MM.1S (cell line): ENCODE results near the gene PDGFRB.

Experiments used
- DNase-seq: peaks from one replicate; pipeline ENCODE4 v3.0.0-alpha.2; 2015
- H2AFZ ChIP-seq: fragments of 300-600 bp; sonication (generic); 2 replicates; pipeline ENCODE4 v1.6.0; 2016; ENCODE audit warnings: antibody characterized with exemption, low read length
- H3F3A ChIP-seq: fragments of 300-600 bp; sonication (generic); 2 replicates; pipeline ENCODE4 v1.6.1; 2016; ENCODE audit warnings: mild to moderate bottlenecking, antibody characterized with exemption, low read length, moderate library complexity, mixed read lengths; ENCODE audit not compliant: insufficient read depth
- H3K27ac ChIP-seq: fragments of 300-600 bp; sonication (generic); 2 replicates; pipeline ENCODE4 v1.5.1; 2016; ENCODE audit warnings: mild to moderate bottlenecking, low read length
- H3K27me3 ChIP-seq: fragments of 300-600 bp; sonication (generic); replicated peaks from 2 replicates; pipeline ENCODE4 v1.6.0; 2016; ENCODE audit warnings: low read length; ENCODE audit not compliant: insufficient read depth
- H3K36me3 ChIP-seq: fragments of 300-600 bp; sonication (generic); replicated peaks from 2 replicates; pipeline ENCODE4 v1.6.1; 2016; ENCODE audit warnings: mild to moderate bottlenecking, low read length, mixed read lengths; ENCODE audit not compliant: insufficient read depth
- H3K4me1 ChIP-seq: fragments of 300-600 bp; sonication (generic); 2 replicates; pipeline ENCODE4 v1.6.1; 2016; ENCODE audit warnings: low read length, mixed read lengths
- H3K4me2 ChIP-seq: fragments of 300-600 bp; sonication (generic); 2 replicates; pipeline ENCODE4 v1.6.0; 2016; ENCODE audit warnings: low read depth, low read length
- H3K4me3 ChIP-seq: fragments of 300-600 bp; sonication (generic); 2 replicates; pipeline ENCODE4 v1.5.1; 2016; ENCODE audit warnings: low read length, mixed read lengths
- H3K79me2 ChIP-seq: fragments of 300-600 bp; sonication (generic); 2 replicates; pipeline ENCODE4 v1.6.1; 2016; ENCODE audit warnings: mixed run types, low read length, mixed read lengths
- H3K9ac ChIP-seq: fragments of 300-600 bp; sonication (generic); 2 replicates; pipeline ENCODE4 v1.6.1; 2016; ENCODE audit warnings: low read length, mixed read lengths
- H3K9me2 ChIP-seq: fragments of 300-600 bp; sonication (generic); replicated peaks from 2 replicates; pipeline ENCODE4 v1.6.1; 2016; ENCODE audit warnings: mild to moderate bottlenecking, low read length, mixed read lengths; ENCODE audit not compliant: insufficient read depth
- H3K9me3 ChIP-seq: fragments of 300-600 bp; sonication (generic); replicated peaks from 2 replicates; pipeline ENCODE4 v1.6.1; 2016; ENCODE audit warnings: mild to moderate bottlenecking, low read length, mixed read lengths; ENCODE audit not compliant: insufficient read depth
- H4K20me1 ChIP-seq: fragments of 300-600 bp; sonication (generic); 2 replicates; pipeline ENCODE4 v1.6.1; 2016; ENCODE audit warnings: mild to moderate bottlenecking, low read length, moderate library complexity, mixed read lengths; ENCODE audit not compliant: insufficient read depth
- EZH2 ChIP-seq: fragments of 300-600 bp; sonication (generic); optimal IDR thresholded peaks from 2 replicates; pipeline ENCODE3; 2017; ENCODE audit warnings: low read depth, mild to moderate bottlenecking, antibody characterized with exemption, low read length, mixed read lengths
- EZH2phosphoT487 ChIP-seq: fragments of 300-600 bp; sonication (generic); IDR thresholded peaks from 2 replicates; pipeline ENCODE4 v1.6.1; 2018; ENCODE audit warnings: antibody characterized with exemption, low read length
- TF ChIP-seq, protein P1 (sequence below): fragments of 300-600 bp; sonication (generic); IDR thresholded peaks from 2 replicates; pipeline ENCODE4 v1.5.1; 2016; ENCODE audit warnings: antibody characterized with exemption, low read length, mixed read lengths

PDGFRB gene

DNA sequence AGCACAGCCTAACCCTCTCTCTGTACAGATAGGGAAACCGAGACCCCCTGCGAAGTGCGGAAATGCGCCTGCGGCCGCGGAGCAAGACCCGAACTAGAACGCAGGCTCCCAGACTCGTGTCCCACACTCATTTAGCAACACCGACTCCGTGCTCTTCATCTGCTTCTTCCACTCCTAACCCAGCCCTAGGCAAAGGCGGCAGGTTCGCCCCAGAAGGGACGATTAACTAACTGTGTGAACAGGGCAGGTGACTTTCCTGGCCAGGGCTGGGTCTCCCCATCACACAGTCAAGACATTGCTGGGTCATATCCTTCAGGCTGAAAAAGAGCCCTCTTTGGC lies 11.8 kb upstream of the PDGFRB start:
- Histone ChIP-seq H3K27me3 (peaks cover 17% of the 10 kb centered on the region), H4K20me1 (no peaks in the 10 kb centered on the region), H3F3A (no peaks in the 10 kb centered on the region), H3K9me3 (no peaks in the 10 kb centered on the region), H3K9ac (no peak overlapping the region), H3K9me2 (no peaks in the 10 kb centered on the region), H3K4me3 (no peak overlapping the region), H3K4me1 (no peaks in the 10 kb centered on the region), H3K27ac (no peak overlapping the region), H3K4me2 (no peak overlapping the region), H3K79me2 (no peaks in the 10 kb centered on the region), H2AFZ (no peak overlapping the region), H3K36me3 (no peaks in the 10 kb centered on the region)
- TF ChIP-seq EZH2phosphoT487 (no peak), EZH2 (no peak)
- TF ChIP-seq, protein P1, sequence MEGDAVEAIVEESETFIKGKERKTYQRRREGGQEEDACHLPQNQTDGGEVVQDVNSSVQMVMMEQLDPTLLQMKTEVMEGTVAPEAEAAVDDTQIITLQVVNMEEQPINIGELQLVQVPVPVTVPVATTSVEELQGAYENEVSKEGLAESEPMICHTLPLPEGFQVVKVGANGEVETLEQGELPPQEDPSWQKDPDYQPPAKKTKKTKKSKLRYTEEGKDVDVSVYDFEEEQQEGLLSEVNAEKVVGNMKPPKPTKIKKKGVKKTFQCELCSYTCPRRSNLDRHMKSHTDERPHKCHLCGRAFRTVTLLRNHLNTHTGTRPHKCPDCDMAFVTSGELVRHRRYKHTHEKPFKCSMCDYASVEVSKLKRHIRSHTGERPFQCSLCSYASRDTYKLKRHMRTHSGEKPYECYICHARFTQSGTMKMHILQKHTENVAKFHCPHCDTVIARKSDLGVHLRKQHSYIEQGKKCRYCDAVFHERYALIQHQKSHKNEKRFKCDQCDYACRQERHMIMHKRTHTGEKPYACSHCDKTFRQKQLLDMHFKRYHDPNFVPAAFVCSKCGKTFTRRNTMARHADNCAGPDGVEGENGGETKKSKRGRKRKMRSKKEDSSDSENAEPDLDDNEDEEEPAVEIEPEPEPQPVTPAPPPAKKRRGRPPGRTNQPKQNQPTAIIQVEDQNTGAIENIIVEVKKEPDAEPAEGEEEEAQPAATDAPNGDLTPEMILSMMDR: no peak
- no peak for DNase-seq

DNA sequence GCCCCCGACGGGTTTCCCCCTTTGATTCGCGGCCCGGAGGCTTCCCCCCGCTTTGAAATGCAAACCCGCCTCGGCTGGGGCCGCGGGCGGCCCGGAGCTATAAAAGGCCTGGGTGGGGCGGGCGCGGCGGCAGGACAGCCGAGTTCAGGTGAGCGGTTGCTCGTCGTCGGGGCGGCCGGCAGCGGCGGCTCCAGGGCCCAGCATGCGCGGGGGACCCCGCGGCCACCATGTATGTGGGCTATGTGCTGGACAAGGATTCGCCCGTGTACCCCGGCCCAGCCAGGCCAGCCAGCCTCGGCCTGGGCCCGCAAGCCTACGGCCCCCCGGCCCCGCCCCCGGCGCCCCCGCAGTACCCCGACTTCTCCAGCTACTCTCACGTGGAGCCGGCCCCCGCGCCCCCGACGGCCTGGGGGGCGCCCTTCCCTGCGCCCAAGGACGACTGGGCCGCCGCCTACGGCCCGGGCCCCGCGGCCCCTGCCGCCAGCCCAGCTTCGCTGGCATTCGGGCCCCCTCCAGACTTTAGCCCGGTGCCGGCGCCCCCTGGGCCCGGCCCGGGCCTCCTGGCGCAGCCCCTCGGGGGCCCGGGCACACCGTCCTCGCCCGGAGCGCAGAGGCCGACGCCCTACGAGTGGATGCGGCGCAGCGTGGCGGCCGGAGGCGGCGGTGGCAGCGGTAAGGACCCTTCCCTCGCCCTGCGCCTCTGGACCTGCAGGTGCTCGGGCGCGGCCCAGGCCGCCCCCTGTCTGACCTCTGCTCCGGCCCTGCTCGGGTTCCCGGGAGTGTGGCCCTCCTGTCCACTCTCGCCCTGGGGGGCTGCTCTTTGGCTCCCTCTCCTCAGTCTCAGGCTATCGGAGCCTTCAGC lies 11.2 kb upstream of the PDGFRB start, which contains the start of gene CDX1:
Gene CDX1, plus strand, starts transcription at position 129 of the 862 bp plus-strand sequence. Its CDS starts 99 bp downstream, at position 228.
- Histone ChIP-seq H3K9ac (no peak within 1 kb of the TSS), H2AFZ (no peak within 1 kb of the TSS), H3K27ac (no peak within 1 kb of the TSS), H3K4me3 (no peak within 1 kb of the TSS), H4K20me1 (no peaks in the 10 kb centered on the region), H3K79me2 (no peaks in the 10 kb centered on the region), H3K27me3 (peaks cover 17% of the 10 kb centered on the region), H3K9me3 (no peaks in the 10 kb centered on the region), H3K4me1 (no peaks in the 10 kb centered on the region), H3F3A (no peaks in the 10 kb centered on the region), H3K36me3 (no peaks in the 10 kb centered on the region), H3K9me2 (no peaks in the 10 kb centered on the region), H3K4me2 (no peak within 1 kb of the TSS)
- DNase-seq: no peak
- TF ChIP-seq, protein P1: no peak
- TF ChIP-seq EZH2phosphoT487: no peak
- TF ChIP-seq EZH2: no peak

DNA sequence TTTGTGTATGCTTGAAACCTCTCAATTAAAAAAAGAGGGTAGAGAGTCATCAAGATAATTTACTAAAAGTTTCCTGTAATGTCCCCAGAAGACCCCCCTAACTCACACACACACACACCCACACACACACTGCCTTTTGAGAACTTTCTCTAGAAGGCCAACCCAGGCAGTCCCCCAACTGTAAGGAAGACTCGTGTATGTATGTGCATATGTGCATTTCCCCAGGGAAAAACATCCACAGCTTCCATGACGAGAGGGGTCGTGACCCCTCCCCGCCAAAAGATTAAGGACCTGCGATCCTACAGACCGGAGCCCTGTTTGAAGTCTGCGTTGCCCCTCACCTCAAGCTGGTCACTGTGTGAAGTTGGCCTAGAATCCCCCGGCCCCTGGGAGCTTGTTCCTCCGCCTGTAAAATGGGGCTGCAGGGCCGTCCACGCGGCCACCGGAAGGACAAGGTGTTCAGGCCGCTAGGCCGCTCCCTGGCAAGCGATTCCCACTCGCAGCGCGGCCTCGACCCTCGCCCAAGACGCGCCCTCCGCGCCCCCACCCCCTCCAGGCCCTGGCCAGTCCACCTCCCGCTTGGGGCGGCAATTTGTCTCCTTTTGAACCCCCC lies 10.5 kb upstream of the PDGFRB start:
- no peak overlapping the region for H3K9ac ChIP-seq
- TF ChIP-seq EZH2phosphoT487 (no peak), EZH2 (no peak)
- TF ChIP-seq, protein P1: no peak
- no peaks in the 10 kb centered on the region for H3K36me3 ChIP-seq
- no peak overlapping the region for H3K4me3 ChIP-seq
- H4K20me1 ChIP-seq: no peaks in the 10 kb centered on the region
- no peak overlapping the region for H3K27ac ChIP-seq
- no peaks in the 10 kb centered on the region for H3F3A ChIP-seq
- H3K4me1 ChIP-seq: no peaks in the 10 kb centered on the region
- no peaks in the 10 kb centered on the region for H3K79me2 ChIP-seq
- DNase-seq: no peak
- peaks cover 15% of the 10 kb centered on the region for H3K27me3 ChIP-seq
- H3K9me3 ChIP-seq: no peaks in the 10 kb centered on the region
- no peaks in the 10 kb centered on the region for H3K9me2 ChIP-seq
- H2AFZ ChIP-seq: no peak overlapping the region
- no peak overlapping the region for H3K4me2 ChIP-seq
